GM23338 (cell line): ENCODE results near the gene GPC2. TPM values are rescaled to one million over a fixed set of nuclear protein-coding genes. Genes with fewer than 3 reads are reported as not detected.
"Not testable (repeated sequence)": the region's sequence is repeated elsewhere in the genome, so short reads cannot be mapped to it uniquely, and the experiment has no call there.

ENCODE experiments used
- ATAC-seq: fragments of 200-7000 bp; cut with Tn5 transposase; 3 replicates; pipeline ENCODE4 v1.9.1; 2020
- DNase-seq: peaks from one replicate; pipeline ENCODE4 v3.0.0-alpha.2; 2015; ENCODE audit warnings: low spot score
- H2AFZ ChIP-seq: fragments of 200-600 bp; sonication (generic); 2 replicates; pipeline ENCODE4 v1.8.0; 2016; ENCODE audit warnings: antibody characterized with exemption, mild to moderate bottlenecking, moderate library complexity
- H3F3A ChIP-seq: fragments of 200-600 bp; sonication (generic); replicated peaks from 2 replicates; pipeline ENCODE4 v1.8.0; 2017; ENCODE audit warnings: antibody characterized with exemption, mixed run types, low read depth
- H3K27ac ChIP-seq: fragments of 200-600 bp; sonication (generic); 2 replicates; pipeline ENCODE4 v1.6.1; 2016; ENCODE audit warnings: low read depth
- H3K27me3 ChIP-seq: fragments of 200-600 bp; sonication (generic); 2 replicates; pipeline ENCODE4 v1.8.0; 2016; ENCODE audit warnings: mild to moderate bottlenecking, mixed run types, moderate library complexity; ENCODE audit not compliant: insufficient read depth
- H3K36me3 ChIP-seq: fragments of 200-600 bp; sonication (generic); 2 replicates; pipeline ENCODE4 v1.8.0; 2016; ENCODE audit warnings: mild to moderate bottlenecking; ENCODE audit not compliant: insufficient read depth
- H3K4me1 ChIP-seq: fragments of 200-600 bp; sonication (generic); 2 replicates; pipeline ENCODE4 v1.8.0; 2016; ENCODE audit warnings: mild to moderate bottlenecking, moderate library complexity; ENCODE audit not compliant: insufficient read depth
- H3K4me2 ChIP-seq: fragments of 200-600 bp; sonication (generic); 2 replicates; pipeline ENCODE4 v1.7.1; 2017; ENCODE audit warnings: mixed run types
- H3K4me3 ChIP-seq: fragments of 200-600 bp; sonication (generic); 2 replicates; pipeline ENCODE4 v1.6.1; 2016; ENCODE audit warnings: mixed run types
- H3K79me2 ChIP-seq: fragments of 200-600 bp; sonication (generic); replicated peaks from 2 replicates; pipeline ENCODE4 v1.8.0; 2017; ENCODE audit warnings: mild to moderate bottlenecking; ENCODE audit not compliant: insufficient read depth
- H3K9me2 ChIP-seq: fragments of 200-600 bp; sonication (generic); 2 replicates; pipeline ENCODE4 v1.8.0; 2017; ENCODE audit not compliant: insufficient read depth
- H4K20me1 ChIP-seq: fragments of 200-600 bp; sonication (generic); replicated peaks from 2 replicates; pipeline ENCODE4 v1.8.0; 2017; ENCODE audit warnings: mild to moderate bottlenecking; ENCODE audit not compliant: insufficient read depth
- H3K27ac Mint-ChIP-seq: 2 replicates; pipeline ENCODE4 v1.8.0; 2020; ENCODE audit warnings: inconsistent platforms, mild to moderate bottlenecking, moderate library complexity, mixed read lengths
- H3K27me3 Mint-ChIP-seq: 3 replicates; pipeline ENCODE4 v1.8.0; 2022; ENCODE audit warnings: low read depth, mild to moderate bottlenecking, moderate library complexity, mixed read lengths, inconsistent platforms; ENCODE audit not compliant: insufficient read depth, poor library complexity
- H3K36me3 Mint-ChIP-seq: 3 replicates; pipeline ENCODE4 v1.8.0; 2021; ENCODE audit warnings: low read depth, mild to moderate bottlenecking, inconsistent platforms, moderate library complexity, mixed read lengths
- H3K4me1 Mint-ChIP-seq: 3 replicates; pipeline ENCODE4 v1.8.0; 2020; ENCODE audit warnings: mild to moderate bottlenecking, inconsistent platforms, mixed read lengths
- H3K4me3 Mint-ChIP-seq: 3 replicates; pipeline ENCODE4 v1.8.0; 2021; ENCODE audit warnings: moderate library complexity, mild to moderate bottlenecking, inconsistent platforms, mixed read lengths
- H3K9me3 Mint-ChIP-seq: 3 replicates; pipeline ENCODE4 v1.8.0; 2020; ENCODE audit warnings: moderate library complexity, mild to moderate bottlenecking, inconsistent platforms, mixed read lengths
- POLR2AphosphoS5 ChIP-seq: IDR thresholded peaks from 2 replicates; pipeline ENCODE4 v1.6.1; 2016; ENCODE audit warnings: antibody characterized with exemption, low read depth
- ZNF331 ChIP-seq: fragments of 250-450 bp; sonication (Bioruptor Pico); IDR thresholded peaks from 2 replicates; pipeline ENCODE4 v1.5.0; 2020; ENCODE audit warnings: low read depth, mild to moderate bottlenecking, moderate library complexity
- long read RNA-seq: library from polyadenylated mRNA; unstranded; transcript quantifications from one replicate; pipeline ENCODE4 v2.0.0, GENCODE V29; 2020; ENCODE audit not compliant: unreplicated experiment
- polyA plus RNA-seq: library from polyadenylated mRNA; unstranded; fragments of >200 nt; fragmentation: Nextera tagmentation; extraction: Ambion mirVana; gene quantifications from 2 replicates; pipeline ENCODE4 v1.2.1, GENCODE V29; 2016
- total RNA-seq: library from RNA; depleted of rRNA; stranded (reverse); fragments of >200 nt; shearing (Covaris generic); gene quantifications from 2 replicates; pipeline ENCODE4 v1.2.3, GENCODE V29; 2014; rRNA removed

The GPC2 gene, protein sequence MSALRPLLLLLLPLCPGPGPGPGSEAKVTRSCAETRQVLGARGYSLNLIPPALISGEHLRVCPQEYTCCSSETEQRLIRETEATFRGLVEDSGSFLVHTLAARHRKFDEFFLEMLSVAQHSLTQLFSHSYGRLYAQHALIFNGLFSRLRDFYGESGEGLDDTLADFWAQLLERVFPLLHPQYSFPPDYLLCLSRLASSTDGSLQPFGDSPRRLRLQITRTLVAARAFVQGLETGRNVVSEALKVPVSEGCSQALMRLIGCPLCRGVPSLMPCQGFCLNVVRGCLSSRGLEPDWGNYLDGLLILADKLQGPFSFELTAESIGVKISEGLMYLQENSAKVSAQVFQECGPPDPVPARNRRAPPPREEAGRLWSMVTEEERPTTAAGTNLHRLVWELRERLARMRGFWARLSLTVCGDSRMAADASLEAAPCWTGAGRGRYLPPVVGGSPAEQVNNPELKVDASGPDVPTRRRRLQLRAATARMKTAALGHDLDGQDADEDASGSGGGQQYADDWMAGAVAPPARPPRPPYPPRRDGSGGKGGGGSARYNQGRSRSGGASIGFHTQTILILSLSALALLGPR
- 48.8 and 53.6 TPM in 2 replicates for total RNA-seq
- 9.8 and 10.7 TPM in 2 replicates for polyA plus RNA-seq
- long read RNA-seq, partial matches to known transcripts, result 0 of 2 reads
- long read RNA-seq, other reads (novel, unspliced or antisense), result 1 of 2 reads

DNA sequence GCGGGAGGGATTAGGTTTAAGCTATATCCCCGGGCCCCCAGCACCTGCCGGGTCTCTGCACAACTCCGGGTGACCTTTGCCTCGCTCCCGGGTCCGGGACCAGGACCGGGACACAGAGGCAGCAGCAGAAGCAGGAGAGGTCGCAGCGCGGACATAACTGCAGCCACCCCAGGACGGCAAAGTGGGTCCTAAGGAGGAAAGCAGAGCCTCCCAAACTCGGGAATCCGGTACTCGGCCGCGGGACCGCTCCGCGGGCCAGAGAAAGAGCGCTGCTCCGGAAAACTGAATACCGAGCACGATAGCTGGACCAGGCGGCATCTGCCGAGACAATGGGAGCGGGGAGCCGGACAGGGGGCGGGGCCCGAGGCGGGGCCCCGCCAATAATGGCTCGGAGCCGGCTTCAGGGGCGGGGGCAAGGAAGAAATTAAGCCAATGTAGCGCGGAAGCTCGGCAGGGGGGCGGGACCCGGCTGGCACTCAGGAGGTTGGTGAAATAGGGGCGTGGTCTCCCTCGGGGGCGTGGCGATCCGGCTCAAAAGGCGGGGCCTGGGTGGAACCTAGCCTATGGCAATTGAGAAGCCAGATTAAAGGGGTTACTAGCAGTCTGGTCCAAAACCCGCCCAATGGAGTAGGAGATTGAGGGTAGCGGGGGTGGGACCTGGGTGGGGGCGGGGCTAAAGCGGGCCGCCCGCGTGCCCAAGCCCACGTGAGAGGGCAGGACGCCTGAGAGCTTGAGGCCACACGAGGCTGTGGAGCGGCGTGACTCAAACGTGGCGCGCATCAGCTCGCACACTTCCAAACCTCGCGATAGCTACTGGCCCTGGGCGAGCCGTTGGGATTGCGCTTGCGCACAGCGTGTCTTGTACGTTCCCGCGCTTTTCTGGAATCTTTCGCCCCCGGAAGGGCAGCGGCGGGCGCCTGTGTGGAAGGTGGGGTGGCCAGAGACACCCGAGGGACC, at the start of gene GPC2, which contains the start of gene STAG3:
TSS of gene GPC2 (minus strand) at position 337 of the 957 bp plus-strand sequence. CDS start at position 155, 182 bp downstream.
TSS of gene STAG3 (plus strand) at position 874 of the 957 bp plus-strand sequence. CDS start 2,639 bp downstream, outside the sequence.
- Mint-ChIP-seq H3K4me1 (peaks cover 31% of the 10 kb centered on the region), H3K36me3 (peaks cover 24% of the 10 kb centered on the region), H3K9me3 (no peaks in the 10 kb centered on the region; the same call in 2 of the 3 replicates), H3K4me3 (peak within 1 kb of the TSS; percentile 92), H3K27ac (peak within 1 kb of the TSS; percentile 89; the same call in 1 of the 2 replicates), H3K27me3 (peaks cover 33% of the 10 kb centered on the region)
- Histone ChIP-seq H3K27ac (peak within 1 kb of the TSS; percentile 75; the same call in 1 of the 2 replicates), H3K27me3 (peaks cover 18% of the 10 kb centered on the region), H3K4me1 (peaks cover 16% of the 10 kb centered on the region), H3K4me3 (peak within 1 kb of the TSS; percentile 87), H3K9me2 (no peaks in the 10 kb centered on the region; the same call in 1 of the 2 replicates), H3K4me2 (peak within 1 kb of the TSS; percentile 98), H3F3A (no peaks in the 10 kb centered on the region; the same call in 1 of the 2 replicates), H4K20me1 (peaks cover 7% of the 10 kb centered on the region; the same call in 1 of the 2 replicates), H3K79me2 (peaks cover 12% of the 10 kb centered on the region), H3K36me3 (peaks cover 4% of the 10 kb centered on the region; the same call in 1 of the 2 replicates), H2AFZ (peak within 1 kb of the TSS; percentile 96; the same call in 1 of the 2 replicates)
- DNase-seq (peak; percentile 99), ATAC-seq (peak; percentile 88)
- TF ChIP-seq POLR2AphosphoS5, result peak; percentile 76
- TF ChIP-seq ZNF331, result no peak

DNA sequence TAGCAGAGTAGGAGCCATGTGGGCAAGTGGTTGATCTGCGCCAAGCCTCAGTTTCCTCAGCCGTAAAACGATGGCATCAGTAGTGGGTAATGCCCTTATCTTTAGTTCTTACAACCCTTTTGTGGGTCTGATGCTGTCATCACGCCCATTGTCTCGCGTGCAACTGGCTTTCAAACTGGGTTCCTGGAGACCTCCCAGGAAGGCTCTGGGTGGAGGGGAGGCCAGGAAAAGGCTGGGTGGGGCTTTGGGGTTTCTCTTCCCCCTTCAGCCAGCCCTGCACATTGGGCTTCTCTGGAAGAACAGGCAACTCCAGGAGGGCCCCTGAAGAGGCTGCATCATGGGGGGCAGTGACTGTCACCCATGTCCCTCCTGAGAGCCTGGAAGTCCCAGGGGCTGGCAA, 47.7 kb upstream of the GPC2 start:
- not testable (repeated sequence) for H3K4me2 ChIP-seq, DNase-seq, H3K4me1 Mint-ChIP-seq, H3K36me3 ChIP-seq, H3K9me2 ChIP-seq, H3K27ac Mint-ChIP-seq, H3K4me1 ChIP-seq, H3K27ac ChIP-seq, H2AFZ ChIP-seq, H3K27me3 ChIP-seq, H3K36me3 Mint-ChIP-seq, H3F3A ChIP-seq, H3K9me3 Mint-ChIP-seq, ATAC-seq, H3K4me3 ChIP-seq, H4K20me1 ChIP-seq, H3K79me2 ChIP-seq, H3K27me3 Mint-ChIP-seq, H3K4me3 Mint-ChIP-seq

DNA sequence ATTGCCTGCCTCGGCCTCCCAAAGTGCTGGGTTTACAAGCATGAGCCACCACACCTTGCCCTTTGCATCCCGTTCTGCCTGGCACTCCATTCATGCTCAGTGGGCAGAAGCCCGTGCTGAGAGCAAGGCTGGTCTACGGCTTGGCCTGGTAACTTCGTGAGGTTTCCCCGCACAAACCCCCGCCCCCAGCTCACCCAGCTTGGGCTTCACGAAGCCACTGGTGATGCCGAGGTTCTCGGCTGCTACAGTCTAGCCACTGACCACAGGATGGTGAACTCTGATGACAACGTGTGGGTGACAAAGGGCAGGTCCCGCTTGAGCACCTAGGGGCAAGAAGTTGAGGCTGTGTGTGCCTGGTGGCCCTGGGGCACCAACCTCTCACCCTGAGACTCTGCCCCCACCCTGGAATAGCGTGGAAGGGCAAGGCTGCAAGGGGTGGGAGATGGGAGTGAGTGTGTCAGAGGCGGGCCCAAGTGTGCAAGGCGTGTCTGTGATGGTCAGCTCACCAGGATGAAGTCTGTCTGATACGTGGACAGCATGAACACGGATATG, 46.3 kb upstream of the GPC2 start:
- not testable (repeated sequence) for DNase-seq, H3F3A ChIP-seq, H3K4me1 Mint-ChIP-seq, H2AFZ ChIP-seq, H3K27me3 Mint-ChIP-seq, H3K36me3 ChIP-seq, H3K4me2 ChIP-seq, H4K20me1 ChIP-seq, H3K27me3 ChIP-seq, H3K36me3 Mint-ChIP-seq, H3K27ac Mint-ChIP-seq, ATAC-seq, H3K4me1 ChIP-seq, H3K9me3 Mint-ChIP-seq, H3K4me3 Mint-ChIP-seq, H3K27ac ChIP-seq, H3K9me2 ChIP-seq, H3K4me3 ChIP-seq, H3K79me2 ChIP-seq
